Endothelial cell of umbilical vein (primary cell): ENCODE results near the gene KREMEN1. TPM values are rescaled to one million over a fixed set of nuclear protein-coding genes. Genes with fewer than 3 reads are reported as not detected.

Experiments
- BruUV-seq: library from RNA; stranded (reverse); fragments of 400-500 nt; replicated peaks from 2 replicates; lab custom pipeline; 2021; lab: Mats Ljungman, UMichigan
- CTCF ChIA-PET: fragments of 300-600, 350-600 bp; sonication (Branson Sonifier 250); formaldehyde crosslinking; loops from one replicate; lab custom pipeline; 2021; ENCODE audit warnings: antibody characterized with exemption, inconsistent platforms; lab: Charles Lee
- POLR2A ChIA-PET: fragments of 300-600, 350-600 bp; sonication (Branson Sonifier 250); formaldehyde crosslinking; loops from one replicate; lab custom pipeline; 2021; ENCODE audit warnings: antibody characterized with exemption, inconsistent platforms; lab: Charles Lee
- DNase-seq: peaks from one replicate; pipeline ENCODE4 v3.0.0-alpha.2; 2011; ENCODE audit warnings: low read depth, low spot score
- FAIRE-seq: peaks from 2 replicates; lab custom pipeline; 2011; peaks lifted over from hg19 to GRCh38; lab: Jason Lieb, UNC
- H2AFZ ChIP-seq: 2 replicates; pipeline ENCODE4 v1.6.0; 2012; ENCODE audit warnings: low read depth, low read length, control low read depth, inconsistent platforms
- H3K27ac ChIP-seq: 2 replicates; pipeline ENCODE4 v1.5.1; 2011; ENCODE audit warnings: low read depth, mild to moderate bottlenecking, control low read depth, low read length, moderate library complexity; ENCODE audit not compliant: insufficient read depth
- H3K27me3 ChIP-seq, 2 experiments: 2 replicates each; pipeline versions ENCODE4 v1.6.0 to v1.6.1; 2011; ENCODE audit warnings: low read length in 2 of 2, mixed read lengths in 1 of 2; ENCODE audit not compliant: control insufficient read depth in 2 of 2, insufficient read depth in 2 of 2
- H3K36me3 ChIP-seq, 2 experiments: 2 replicates in 1 of 2; 3 replicates in 1 of 2; pipeline ENCODE4 v1.5.1; 2011; ENCODE audit warnings: low read length in 2 of 2, mild to moderate bottlenecking in 1 of 2, moderate library complexity in 1 of 2; ENCODE audit not compliant: control insufficient read depth in 2 of 2, insufficient read depth in 2 of 2; ENCODE audit errors: extremely low read depth in 1 of 2
- H3K4me1 ChIP-seq: 3 replicates; pipeline ENCODE4 v1.5.1; 2011; ENCODE audit warnings: mild to moderate bottlenecking, low read length; ENCODE audit not compliant: control insufficient read depth, insufficient read depth; ENCODE audit errors: extremely low read depth
- H3K4me2 ChIP-seq: 2 replicates; pipeline ENCODE4 v1.6.1; 2011; ENCODE audit warnings: low read length, control low read depth, mixed read lengths; ENCODE audit not compliant: insufficient read depth
- H3K4me3 ChIP-seq, 3 experiments: fragments of 200-600 bp in 1 of 3; sonication (generic), shearing (Covaris generic) in 1 of 3; replicated peaks in 1 of 3; 2 replicates each; pipeline ENCODE4 v1.5.1; 2011 to 2016; ENCODE audit warnings: control low read depth in 3 of 3, low read length in 3 of 3, mild to moderate bottlenecking in 2 of 3, inconsistent platforms in 1 of 3, low read depth in 1 of 3, moderate library complexity in 1 of 3; ENCODE audit not compliant: insufficient read depth in 1 of 3
- H3K79me2 ChIP-seq: 2 replicates; pipeline ENCODE4 v1.6.0; 2012; ENCODE audit warnings: low read length, inconsistent platforms; ENCODE audit not compliant: control insufficient read depth, insufficient read depth
- H3K9ac ChIP-seq: replicated peaks from 2 replicates; pipeline ENCODE3; 2011; ENCODE audit warnings: low read length, control low read depth; ENCODE audit not compliant: insufficient read depth; ENCODE audit errors: extremely low read depth
- H3K9me1 ChIP-seq: replicated peaks from 3 replicates; pipeline ENCODE4 v1.6.0; 2011; ENCODE audit warnings: mild to moderate bottlenecking, low read length; ENCODE audit not compliant: control insufficient read depth, insufficient read depth; ENCODE audit errors: extremely low read depth
- H3K9me3 ChIP-seq: replicated peaks from 2 replicates; pipeline ENCODE4 v1.5.1; 2012; ENCODE audit warnings: low read length, inconsistent platforms; ENCODE audit not compliant: control insufficient read depth, insufficient read depth
- H4K20me1 ChIP-seq: replicated peaks from 2 replicates; pipeline ENCODE3; 2011; ENCODE audit warnings: mild to moderate bottlenecking, low read length; ENCODE audit not compliant: control insufficient read depth, insufficient read depth; ENCODE audit errors: extremely low read depth
- CTCF ChIP-seq, 2 donors: IDR thresholded peaks; 1 replicate in 1 of 2; 2 replicates in 1 of 2; pipeline ENCODE4 v1.5.1; 2011; ENCODE audit warnings: low read length in 2 of 2, mild to moderate bottlenecking in 2 of 2, moderate library complexity in 2 of 2, control low read depth in 1 of 2, inconsistent platforms in 1 of 2, low read depth in 1 of 2; ENCODE audit not compliant: insufficient read depth in 1 of 2; ENCODE audit errors: extremely low read depth in 1 of 2
- EZH2 ChIP-seq: IDR thresholded peaks from 2 replicates; pipeline ENCODE4 v1.6.1; 2012; ENCODE audit warnings: borderline replicate concordance, low read depth, mild to moderate bottlenecking, moderate library complexity, low read length, inconsistent platforms; ENCODE audit not compliant: severe bottlenecking
- FOS ChIP-seq: IDR thresholded peaks from 2 replicates; pipeline ENCODE4 v1.6.1; 2011; ENCODE audit warnings: mild to moderate bottlenecking, low read length, moderate library complexity, borderline replicate concordance; ENCODE audit not compliant: insufficient read depth
- GATA2 ChIP-seq: IDR thresholded peaks from 2 replicates; pipeline ENCODE4 v1.7.0; 2011; ENCODE audit warnings: low read depth, mild to moderate bottlenecking, moderate library complexity, mixed read lengths, low read length; ENCODE audit not compliant: insufficient read length, insufficient read depth
- JUN ChIP-seq: IDR thresholded peaks from 2 replicates; pipeline ENCODE4 v1.6.1; 2011; ENCODE audit warnings: borderline replicate concordance, low read depth; ENCODE audit not compliant: insufficient read length, insufficient read depth
- MAX ChIP-seq: IDR thresholded peaks from 2 replicates; pipeline ENCODE4 v1.6.1; 2011; ENCODE audit not compliant: insufficient read depth, insufficient read length
- MYC ChIP-seq: IDR thresholded peaks from one replicate; pipeline ENCODE4 v1.6.1; 2011; ENCODE audit warnings: mild to moderate bottlenecking, low read depth, low read length
- POLR2A ChIP-seq: IDR thresholded peaks from 2 replicates; pipeline ENCODE4 v1.6.1; 2012; ENCODE audit warnings: low read depth, mild to moderate bottlenecking, control low read depth, low read length
- POLR2AphosphoS5 ChIP-seq: IDR thresholded peaks from 2 replicates; pipeline ENCODE4 v1.6.1; 2012; ENCODE audit warnings: low read depth, mild to moderate bottlenecking, control low read depth, low read length, moderate library complexity; ENCODE audit not compliant: insufficient read depth
- dilution Hi-C: fragments of 300-500 bp; cut with MboI; formaldehyde crosslinking; loops from one replicate; pipeline ENCODE4 v1.15.0; 2019; ENCODE audit warnings: low sequenced_read_pairs; ENCODE audit not compliant: extremely low pct_ligation_motif_present
- intact Hi-C: fragments of 100-400 bp; cut with micrococcal nuclease; formaldehyde crosslinking; loops from one replicate; pipeline ENCODE4 v1.10.0; 2022
- polyA plus RNA-seq, 4 experiments: library from polyadenylated mRNA; depleted of rRNA in 3 of 4; stranded (reverse) in 3 of 4; unstranded in 1 of 4; fragments of >200 nt; gene quantifications; 2 replicates each; pipeline versions ENCODE4 v1.2.1 to v1.2.3, GENCODE V29; 2011 to 2012; ENCODE audit warnings: missing spikeins in 1 of 4
- total RNA-seq: library from RNA; stranded (reverse); gene quantifications from 2 replicates; pipeline ENCODE4 v1.2.3, GENCODE V29; 2021

KREMEN1 gene
- total and polyA plus RNA-seq, 2 donors (not counting 3 experiments of a cell fraction or from before 2014, with no cell fraction given) = 0.58 to 1.1 TPM

GRCh38 chr22:29098296-29098695, 25.5 kb downstream of the KREMEN1 start:
- Histone ChIP-seq H3K4me3 (no peak overlapping the region), H4K20me1 (no peaks in the 10 kb centered on the region), H3K27ac (no peak overlapping the region), H3K36me3 (no peaks in the 10 kb centered on the region), H3K9me3 (no peaks in the 10 kb centered on the region), H3K4me1 (no peaks in the 10 kb centered on the region), H3K9me1 (no peaks in the 10 kb centered on the region), H3K4me2 (no peak overlapping the region), H3K79me2 (no peaks in the 10 kb centered on the region), H3K27me3 (peaks cover 4 to 6% of the 10 kb centered on the region in 2 experiments), H2AFZ (no peak overlapping the region), H3K9ac (no peak overlapping the region)
- BruUV-seq = no TSS peak
- FAIRE-seq (no peak), DNase-seq (no peak)
- ChIA-PET POLR2A (no interaction called here), CTCF (no interaction called here)
- intact Hi-C loops = no loop called here
- dilution Hi-C loops = no loop called here
- TF ChIP-seq GATA2 (no peak), JUN (no peak), MYC (no peak), POLR2AphosphoS5 (no peak), POLR2A (no peak), FOS (no peak), CTCF (IDR thresholded peaks at IDR 0.05; ENCODE audit: extremely low read depth in 1 of 2, insufficient read depth in 1 of 2, low read depth in 1 of 2, low read length in 2 of 2) (no peak), EZH2 (no peak), MAX (no peak)
